NT2/D1 (cell line): Measurements from ENCODE around the gene TMEM63A.

Experiments used
- SUZ12 ChIP-seq: IDR thresholded peaks from 2 replicates; pipeline ENCODE4 v1.6.1; 2011; ENCODE audit not compliant: insufficient read length, insufficient read depth; ENCODE audit errors: extremely low read depth
- YY1 ChIP-seq: IDR thresholded peaks from 2 replicates; pipeline ENCODE4 v1.6.1; 2011; ENCODE audit not compliant: insufficient read length, insufficient read depth

DNA sequence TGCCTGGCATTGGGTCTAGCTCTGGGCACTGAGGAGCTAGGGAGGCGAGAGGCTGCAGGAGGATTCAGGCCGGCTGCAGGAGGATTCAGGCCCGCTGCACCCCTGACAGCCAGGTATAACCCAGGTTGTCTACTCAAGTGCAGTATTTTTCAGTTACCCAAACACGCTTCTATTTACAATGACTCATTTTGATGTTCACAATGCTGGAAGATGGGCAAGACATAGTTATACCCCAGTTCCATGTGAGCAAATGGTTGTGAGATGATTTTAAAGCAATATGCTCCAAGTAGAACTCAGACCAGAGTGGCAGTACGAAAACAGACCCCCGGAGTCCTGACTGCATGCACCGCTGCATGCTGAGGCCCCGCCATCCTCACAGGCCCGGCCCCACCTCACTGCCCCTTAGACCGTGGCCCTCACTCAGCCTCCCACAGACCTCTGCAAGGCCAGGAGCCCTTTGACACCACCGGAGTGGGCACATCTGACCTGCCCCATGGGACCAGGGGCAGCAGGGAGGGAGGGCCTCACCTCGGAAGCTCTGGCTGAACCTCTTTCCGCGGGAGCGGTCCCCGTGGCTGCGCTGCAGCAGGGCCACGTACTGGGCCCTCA is 6.2 kb upstream of the TMEM63A start:
- no peak for TF ChIP-seq YY1
- TF ChIP-seq SUZ12 = no peak
